HCT116 (cell line): ENCODE data around the gene OASL. TPM values are rescaled to one million over a fixed set of nuclear protein-coding genes. Genes with fewer than 3 reads are reported as not detected.

ENCODE experiments used
- ATAC-seq: fragments of 200-7000 bp; cut with Tn5 transposase; 2 replicates; pipeline ENCODE4 v1.9.1; 2020; ENCODE audit warnings: mild to moderate bottlenecking, moderate library complexity
- BruUV-seq: library from RNA; stranded (reverse); fragments of 400-500 nt; replicated peaks from 2 replicates; lab custom pipeline; 2021; lab: Mats Ljungman, UMichigan
- CTCF ChIA-PET: fragments of 300-600 bp; sonication (Branson Sonifier 250); formaldehyde crosslinking; loops from one replicate; lab custom pipeline; 2021; ENCODE audit warnings: antibody characterized with exemption; lab: Charles Lee
- POLR2A ChIA-PET: fragments of 300-600, 350-600 bp; sonication (Branson Sonifier 250); formaldehyde crosslinking; loops from one replicate; lab custom pipeline; 2021; ENCODE audit warnings: antibody characterized with exemption; lab: Charles Lee
- RAD21 ChIA-PET, 2 experiments: fragments of 300-600 bp; sonication (Branson Sonifier 250); formaldehyde crosslinking; loops; one replicate each; lab custom pipeline; 2023; ENCODE audit warnings: low total read pairs in 2 of 2; ENCODE audit not compliant: uncharacterized antibody in 2 of 2, unreplicated experiment in 2 of 2, low non-redundant PET in 1 of 2; lab: Charles Lee
- DNase-seq: peaks from one replicate; pipeline ENCODE4 v3.0.0-alpha.2; 2010; ENCODE audit warnings: low read depth, low spot score
- H2AFZ ChIP-seq: fragments of 200-600 bp; shearing (Covaris generic), sonication (generic); 2 replicates; pipeline ENCODE4 v1.6.1; 2017; ENCODE audit warnings: low read depth, mixed run types, mixed read lengths, antibody characterized with exemption, low read length; ENCODE audit not compliant: poor library complexity, severe bottlenecking
- H3K27ac ChIP-seq: 2 replicates; pipeline ENCODE4 v1.5.1; 2012; ENCODE audit warnings: low read depth, low read length
- H3K27me3 ChIP-seq: fragments of 200-600 bp; sonication (generic); 2 replicates; pipeline ENCODE4 v1.6.1; 2016; ENCODE audit warnings: mixed run types, low read length, mixed read lengths; ENCODE audit not compliant: insufficient read depth
- H3K36me3 ChIP-seq, 2 experiments: fragments of 200-500 bp in 1 of 2; fragments of 200-600 bp in 1 of 2; sonication (Bioruptor generic) in 1 of 2; sonication (generic) in 1 of 2; 2 replicates each; pipeline versions ENCODE4 v1.5.1 to v1.6.1; 2014 to 2016; ENCODE audit warnings: low read length in 2 of 2, inconsistent platforms in 1 of 2, mixed read lengths in 1 of 2, mixed run types in 1 of 2; ENCODE audit not compliant: insufficient read depth in 2 of 2, control insufficient read depth in 1 of 2
- H3K4me1 ChIP-seq, 2 experiments: fragments of 200-600 bp in 1 of 2; sonication (generic) in 1 of 2; 2 replicates each; pipeline versions ENCODE4 v1.5.1 to v1.6.1; 2012 to 2017; ENCODE audit warnings: low read length in 2 of 2, inconsistent platforms in 1 of 2, mild to moderate bottlenecking in 1 of 2, mixed read lengths in 1 of 2, mixed run types in 1 of 2, moderate library complexity in 1 of 2; ENCODE audit not compliant: insufficient read depth in 2 of 2, control insufficient read depth in 1 of 2
- H3K4me2 ChIP-seq: fragments of 200-600 bp; sonication (generic); 2 replicates; pipeline ENCODE4 v1.6.1; 2017; ENCODE audit warnings: mixed run types, low read length, mixed read lengths
- H3K4me3 ChIP-seq, 2 experiments: fragments of 200-600 bp in 1 of 2; sonication (generic) in 1 of 2; replicated peaks in 1 of 2; 2 replicates each; pipeline ENCODE4 v1.5.1; 2011 to 2016; ENCODE audit warnings: low read length in 2 of 2, control low read depth in 1 of 2, low read depth in 1 of 2, mild to moderate bottlenecking in 1 of 2, mixed read lengths in 1 of 2, mixed run types in 1 of 2
- H3K79me2 ChIP-seq: fragments of 200-600 bp; sonication (generic); 2 replicates; pipeline ENCODE4 v1.6.1; 2017; ENCODE audit warnings: mild to moderate bottlenecking, mixed run types, low read length, moderate library complexity, mixed read lengths; ENCODE audit not compliant: insufficient read depth
- H3K9ac ChIP-seq: fragments of 200-600 bp; sonication (generic); 2 replicates; pipeline ENCODE4 v1.6.1; 2016; ENCODE audit warnings: low read length, mixed read lengths
- H3K9me2 ChIP-seq: fragments of 200-600 bp; sonication (generic), shearing (Covaris generic); 2 replicates; pipeline ENCODE4 v1.6.1; 2017; ENCODE audit warnings: mixed run types, mild to moderate bottlenecking, moderate library complexity; ENCODE audit not compliant: insufficient read depth
- H3K9me3 ChIP-seq, 2 experiments: fragments of 200-500 bp in 1 of 2; fragments of 200-600 bp in 1 of 2; sonication (Bioruptor generic) in 1 of 2; sonication (generic) in 1 of 2; 2 replicates each; pipeline ENCODE4 v1.6.1; 2014 to 2017; ENCODE audit warnings: low read length in 2 of 2, mixed read lengths in 2 of 2, inconsistent platforms in 1 of 2, low read depth in 1 of 2, mild to moderate bottlenecking in 1 of 2, mixed run types in 1 of 2, moderate library complexity in 1 of 2; ENCODE audit not compliant: control insufficient read depth in 1 of 2, insufficient read depth in 1 of 2
- H4K20me1 ChIP-seq: fragments of 200-600 bp; sonication (generic), shearing (Covaris generic); 2 replicates; pipeline ENCODE4 v1.6.1; 2017; ENCODE audit warnings: mixed run types, mild to moderate bottlenecking, moderate library complexity; ENCODE audit not compliant: insufficient read depth
- CBX3 ChIP-seq: IDR thresholded peaks from 2 replicates; pipeline ENCODE4 v1.6.1; 2012; ENCODE audit warnings: low read depth
- CEBPB ChIP-seq: IDR thresholded peaks from 2 replicates; pipeline ENCODE4 v1.6.1; 2012; ENCODE audit warnings: low read depth
- CTCF ChIP-seq, 3 experiments: fragments of 200-600 bp in 1 of 3; sonication (generic) in 1 of 3; IDR thresholded peaks in 2 of 3; conservative IDR thresholded peaks in 1 of 3; 2 replicates each; pipeline ENCODE4 v1.5.1; 2012 to 2017; ENCODE audit warnings: low read depth in 2 of 3, low read length in 2 of 3, antibody characterized with exemption in 1 of 3, borderline replicate concordance in 1 of 3, control low read depth in 1 of 3, mild to moderate bottlenecking in 1 of 3, mixed read lengths in 1 of 3, mixed run types in 1 of 3, moderate library complexity in 1 of 3; ENCODE audit not compliant: insufficient read depth in 1 of 3
- ELF1 ChIP-seq: IDR thresholded peaks from 2 replicates; pipeline ENCODE4 v1.6.1; 2012; ENCODE audit warnings: low read depth, borderline replicate concordance
- EZH2phosphoT487 ChIP-seq: fragments of 200-600 bp; IDR thresholded peaks from 2 replicates; pipeline ENCODE4 v1.6.1; 2018; ENCODE audit warnings: antibody characterized with exemption, borderline replicate concordance
- POLR2A ChIP-seq: IDR thresholded peaks from 2 replicates; pipeline ENCODE4 v1.7.0; 2011; ENCODE audit warnings: borderline replicate concordance; ENCODE audit not compliant: insufficient read depth, insufficient read length; ENCODE audit errors: extremely low read depth
- RAD21 ChIP-seq: IDR thresholded peaks from 2 replicates; pipeline ENCODE4 v1.6.1; 2012; ENCODE audit warnings: low read depth, mild to moderate bottlenecking
- REST ChIP-seq: IDR thresholded peaks from 2 replicates; pipeline ENCODE4 v1.6.1; 2012; ENCODE audit warnings: low read depth
- SIN3A ChIP-seq: IDR thresholded peaks from 2 replicates; pipeline ENCODE4 v1.6.1; 2012; ENCODE audit warnings: low read depth
- SP1 ChIP-seq: IDR thresholded peaks from 2 replicates; pipeline ENCODE4 v1.6.1; 2012; ENCODE audit warnings: low read depth
- TCF7L2 ChIP-seq: IDR thresholded peaks from 2 replicates; pipeline ENCODE4 v1.7.0; 2011; ENCODE audit warnings: borderline replicate concordance, inconsistent platforms; ENCODE audit not compliant: insufficient read depth, insufficient read length; ENCODE audit errors: extremely low read depth
- intact Hi-C: fragments of 100-400 bp; cut with micrococcal nuclease; formaldehyde crosslinking; loops from 2 replicates; pipeline ENCODE4 v1.10.0; 2022
- total RNA-seq: library from RNA; stranded (reverse); gene quantifications from one replicate; pipeline ENCODE4 v1.2.1, GENCODE V29; 2021; ENCODE audit not compliant: unreplicated experiment

The OASL gene
- total RNA-seq, 1 experiment from 2014 or later = 4.1 TPM

- peak; percentile 39 for TF ChIP-seq CBX3
- TF ChIP-seq POLR2A = no peak
- no peak for TF ChIP-seq REST
- TF ChIP-seq CEBPB = no peak
- TF ChIP-seq TCF7L2 = no peak
- TF ChIP-seq EZH2phosphoT487 = no peak
- TF ChIP-seq ELF1 = no peak
- TF ChIP-seq RAD21 = peak; percentile 97
- peak; percentile 30; the same call in 1 of the 2 replicates for TF ChIP-seq SP1
- TF ChIP-seq CTCF (IDR thresholded peaks at IDR 0.05 in 2 of 3, conservative IDR thresholded peaks at IDR 0.05 in 1 of 3; ENCODE audit: borderline replicate concordance in 1 of 3, insufficient read depth in 1 of 3, low read depth in 2 of 3, low read length in 2 of 3) = peak; percentile 76 to 90 (median 81)
- TF ChIP-seq SIN3A = no peak
- Histone ChIP-seq H3K27ac (no peak overlapping the region), H2AFZ (peak overlapping the region; percentile 95), H3K9me2 (no peaks in the 10 kb centered on the region), H3K9ac (no peak overlapping the region), H4K20me1 (no peaks in the 10 kb centered on the region), H3K27me3 (no peaks in the 10 kb centered on the region), H3K79me2 (no peaks in the 10 kb centered on the region), H3K4me1 (no peaks in the 10 kb centered on the region), H3K36me3 (no peaks in the 10 kb centered on the region), H3K4me2 (no peak overlapping the region), H3K4me3 (no peak overlapping the region), H3K9me3 (no peaks in the 10 kb centered on the region)
- RAD21 ChIA-PET = interaction anchor here (0.8 to 1.2 kb wide), 6 partner anchors 10 to 390 kb away, joined by 3 to 6 read pairs (median 4); partner anchors contain the start of gene POP5 (in 1 of the 2)
- intact Hi-C loops = loop anchor here (1.0 to 5.0 kb wide), 8 partner anchors 9 to 388 kb away; partner anchors contain the start of genes ACADS and UNC119B
- POLR2A ChIA-PET = interaction anchor here (0.6 to 1.4 kb wide), 4 partner anchors 16 to 390 kb away, joined by 3 to 8 read pairs (median 4); partner anchors contain the start of gene POP5
- BruUV-seq = no TSS peak
- peak; percentile 58 for DNase-seq
- peak; percentile 91 for ATAC-seq
- CTCF ChIA-PET = interaction anchor here (0.6 to 1.6 kb wide), 29 partner anchors 9 to 741 kb away, joined by 3 to 18 read pairs (median 4); partner anchors contain the start of gene POP5
These were observed 67.5 kb downstream of the OASL start for GRCh38 chr12:120971299-120972180.
